Fibroblast of lung (primary cell): ENCODE measurements around the gene ADCY2. TPM values are rescaled to one million over a fixed set of nuclear protein-coding genes. Genes with fewer than 3 reads are reported as not detected.
A peak's percentile ranks its signal among the peaks of the same experiment; 100 is the strongest.

ENCODE experiments used
- DNase-seq, 2 donors: peaks; one replicate each; pipeline versions ENCODE4 v3.0.0 to v3.0.0-alpha.2; 2010; ENCODE audit warnings: low read depth in 2 of 2
- H2AFZ ChIP-seq: 2 replicates; pipeline ENCODE4 v1.5.1; 2012; ENCODE audit warnings: low read length, control low read depth, inconsistent platforms
- H3K27ac ChIP-seq: 2 replicates; pipeline ENCODE4 v1.5.1; 2011; ENCODE audit warnings: low read length, control low read depth; ENCODE audit not compliant: insufficient read depth
- H3K27me3 ChIP-seq: 2 replicates; pipeline ENCODE4 v1.5.1; 2011; ENCODE audit warnings: mild to moderate bottlenecking, low read length; ENCODE audit not compliant: control insufficient read depth, insufficient read depth
- H3K36me3 ChIP-seq: 2 replicates; pipeline ENCODE4 v1.5.1; 2011; ENCODE audit warnings: low read length; ENCODE audit not compliant: control insufficient read depth, insufficient read depth
- H3K4me1 ChIP-seq: 2 replicates; pipeline ENCODE4 v1.5.1; 2011; ENCODE audit warnings: low read length; ENCODE audit not compliant: control insufficient read depth, insufficient read depth; ENCODE audit errors: extremely low read depth
- H3K4me2 ChIP-seq: 2 replicates; pipeline ENCODE4 v1.5.1; 2011; ENCODE audit warnings: low read length, control low read depth; ENCODE audit not compliant: insufficient read depth; ENCODE audit errors: extremely low read depth
- H3K4me3 ChIP-seq, 4 experiments: fragments of 200-600 bp in 1 of 4; sonication (generic) in 1 of 4; replicated peaks in 1 of 4; 2 replicates each; pipeline ENCODE4 v1.5.1; 2011 to 2016; ENCODE audit warnings: low read length in 4 of 4, low read depth in 3 of 4, mild to moderate bottlenecking in 3 of 4, control low read depth in 2 of 4, inconsistent platforms in 1 of 4, mixed read lengths in 1 of 4; ENCODE audit not compliant: insufficient read depth in 1 of 4; ENCODE audit errors: control extremely low read depth in 1 of 4
- H3K79me2 ChIP-seq: 2 replicates; pipeline ENCODE4 v1.5.1; 2012; ENCODE audit warnings: mild to moderate bottlenecking, low read length, inconsistent platforms; ENCODE audit not compliant: control insufficient read depth, insufficient read depth
- H3K9ac ChIP-seq: 2 replicates; pipeline ENCODE4 v1.5.1; 2011; ENCODE audit warnings: mild to moderate bottlenecking, low read length, control low read depth; ENCODE audit not compliant: insufficient read depth
- H3K9me3 ChIP-seq: 2 replicates; pipeline ENCODE4 v1.5.1; 2012; ENCODE audit warnings: low read depth, low read length; ENCODE audit not compliant: control insufficient read depth, insufficient read depth
- H4K20me1 ChIP-seq: 2 replicates; pipeline ENCODE4 v1.5.1; 2011; ENCODE audit warnings: low read length; ENCODE audit not compliant: control insufficient read depth, insufficient read depth; ENCODE audit errors: extremely low read depth
- CTCF ChIP-seq, 2 donors: IDR thresholded peaks in 1 of 2; conservative IDR thresholded peaks in 1 of 2; 1 replicate in 1 of 2; 2 replicates in 1 of 2; pipeline ENCODE4 v1.5.1; 2011 to 2012; ENCODE audit warnings: low read length in 2 of 2, control low read depth in 1 of 2, inconsistent platforms in 1 of 2, low read depth in 1 of 2, mild to moderate bottlenecking in 1 of 2
- EZH2 ChIP-seq: IDR thresholded peaks from 2 replicates; pipeline ENCODE4 v1.5.1; 2012; ENCODE audit warnings: low read length, control low read depth, mild to moderate bottlenecking; ENCODE audit errors: missing control alignments
- polyA plus RNA-seq, 2 donors: library from polyadenylated mRNA; depleted of rRNA in 1 of 2; stranded (reverse) in 1 of 2; unstranded in 1 of 2; fragments of >200 nt; gene quantifications; 2 replicates each; pipeline ENCODE4 v1.2.1, GENCODE V29; 2011 to 2012; ENCODE audit warnings: missing spikeins in 1 of 2
- total RNA-seq: library from RNA; depleted of rRNA; stranded (reverse); fragments of >200 nt; gene quantifications from 2 replicates; pipeline ENCODE4 v1.2.1, GENCODE V29; 2014

ADCY2 gene
- total and polyA plus RNA-seq, 2 donors (not counting 1 experiment from before 2014, with no cell fraction given): under 0.01 to 0.05 TPM

GRCh38 chr5:7776442-7776841 lies 380.5 kb downstream of the ADCY2 start:
- TF ChIP-seq EZH2: no peak
- no peak for TF ChIP-seq CTCF (conservative IDR thresholded peaks at IDR 0.05 in 1 of 2, IDR thresholded peaks at IDR 0.05 in 1 of 2; ENCODE audit: low read depth in 1 of 2, low read length in 2 of 2)
- Histone ChIP-seq H4K20me1 (no peaks in the 10 kb centered on the region), H3K36me3 (no peaks in the 10 kb centered on the region), H3K4me2 (no peak overlapping the region), H3K4me3 (no peak overlapping the region), H3K27me3 (no peaks in the 10 kb centered on the region), H3K9me3 (no peaks in the 10 kb centered on the region), H2AFZ (no peak overlapping the region), H3K79me2 (no peaks in the 10 kb centered on the region), H3K27ac (no peak overlapping the region), H3K4me1 (no peaks in the 10 kb centered on the region), H3K9ac (no peak overlapping the region)
- no peak for DNase-seq

GRCh38 chr5:7779019-7780005 lies 383.4 kb downstream of the ADCY2 start:
- Histone ChIP-seq H3K27me3 (no peaks in the 10 kb centered on the region), H3K9ac (no peak overlapping the region), H3K79me2 (no peaks in the 10 kb centered on the region), H3K9me3 (no peaks in the 10 kb centered on the region), H2AFZ (no peak overlapping the region), H4K20me1 (no peaks in the 10 kb centered on the region), H3K36me3 (no peaks in the 10 kb centered on the region), H3K4me3 (no peak overlapping the region), H3K4me2 (no peak overlapping the region), H3K27ac (no peak overlapping the region), H3K4me1 (no peaks in the 10 kb centered on the region)
- TF ChIP-seq EZH2 (no peak), CTCF (conservative IDR thresholded peaks at IDR 0.05 in 1 of 2, IDR thresholded peaks at IDR 0.05 in 1 of 2; ENCODE audit: low read depth in 1 of 2, low read length in 2 of 2) (no peak)
- DNase-seq: peak in 1 of 2 donors; percentile 40

GRCh38 chr5:7781899-7782298 lies 386.0 kb downstream of the ADCY2 start:
- Histone ChIP-seq H3K27me3 (no peaks in the 10 kb centered on the region), H3K4me1 (no peaks in the 10 kb centered on the region), H3K4me3 (no peak overlapping the region), H3K9ac (no peak overlapping the region), H3K79me2 (no peaks in the 10 kb centered on the region), H3K4me2 (no peak overlapping the region), H2AFZ (no peak overlapping the region), H3K9me3 (no peaks in the 10 kb centered on the region), H3K27ac (no peak overlapping the region), H3K36me3 (no peaks in the 10 kb centered on the region), H4K20me1 (no peaks in the 10 kb centered on the region)
- TF ChIP-seq CTCF (conservative IDR thresholded peaks at IDR 0.05 in 1 of 2, IDR thresholded peaks at IDR 0.05 in 1 of 2; ENCODE audit: low read depth in 1 of 2, low read length in 2 of 2) (no peak), EZH2 (no peak)
- DNase-seq: no peak
